Stimulated activated CD4-positive, alpha-beta T cell treated with anti-CD3 and anti-CD28 coated beads, TNF-alpha, amount 100 ng/mL, for 4 hours (primary cell): ENCODE measurements around the gene SLC13A5.

Source experiments
- DNase-seq, 3 experiments: peaks; one replicate each; pipeline ENCODE4 v3.0.0-alpha.2; 2020; ENCODE audit warnings: low read depth in 3 of 3

SLC13A5 gene

GRCh38 chr17:6638046-6638908 is 74.9 kb downstream of the SLC13A5 start:
- DNase-seq, result no peak

- no peak for DNase-seq
These were observed 75.7 kb downstream of the SLC13A5 start for GRCh38 chr17:6637458-6637840.

- DNase-seq, result no peak
These were observed 76.3 kb downstream of the SLC13A5 start for GRCh38 chr17:6636616-6637457.

- no peak for DNase-seq
These were observed 77.1 kb downstream of the SLC13A5 start for GRCh38 chr17:6636105-6636504.
